HL-60 (cell line): ENCODE data around the gene RNASE7. TPM values are rescaled to one million over a fixed set of nuclear protein-coding genes. Genes with fewer than 3 reads are reported as not detected.

Source experiments
- DNase-seq, 2 experiments: peaks; one replicate each; pipeline ENCODE4 v3.0.0-alpha.2; 2010 to 2020; ENCODE audit warnings: low read depth in 1 of 2, low spot score in 1 of 2
- H3K27ac ChIP-seq: fragments of 250-450 bp; sonication (Bioruptor Pico); replicated peaks from 2 replicates; pipeline ENCODE4 v1.5.1; 2020; ENCODE audit warnings: mild to moderate bottlenecking, moderate library complexity
- H3K27me3 ChIP-seq: fragments of 250-450 bp; sonication (Bioruptor Pico); 2 replicates; pipeline ENCODE4 v1.5.1; 2021; ENCODE audit warnings: mild to moderate bottlenecking, moderate library complexity; ENCODE audit not compliant: insufficient read depth, poor library complexity, severe bottlenecking
- H3K4me3 ChIP-seq: replicated peaks from 2 replicates; pipeline ENCODE4 v1.5.1; 2011; ENCODE audit warnings: mild to moderate bottlenecking, control low read depth, low read length; ENCODE audit not compliant: insufficient read depth
- GABPA ChIP-seq: IDR thresholded peaks from 2 replicates; pipeline ENCODE4 v1.6.1; 2012; ENCODE audit warnings: low read depth
- POLR2AphosphoS5 ChIP-seq: IDR thresholded peaks from 2 replicates; pipeline ENCODE4 v1.6.1; 2012; ENCODE audit warnings: low read depth
- SPI1 ChIP-seq: IDR thresholded peaks from 2 replicates; pipeline ENCODE4 v1.6.1; 2012; ENCODE audit warnings: low read depth, mild to moderate bottlenecking, borderline replicate concordance
- microRNA-seq: library from miRNA; unstranded; fragments of <30 nt; microRNA quantifications from one replicate; pipeline ENCODE4, GENCODE V29; 2018
- TF ChIP-seq, protein P1 (sequence below): IDR thresholded peaks from 2 replicates; pipeline ENCODE4 v1.6.1; 2012; ENCODE audit warnings: low read depth; ENCODE audit not compliant: insufficient replicate concordance
- TF ChIP-seq, protein P2 (sequence below): IDR thresholded peaks from one replicate; pipeline ENCODE4 v1.5.1; 2011; ENCODE audit warnings: low read length, control low read depth, inconsistent platforms; ENCODE audit not compliant: insufficient read depth

RNASE7 gene

DNA sequence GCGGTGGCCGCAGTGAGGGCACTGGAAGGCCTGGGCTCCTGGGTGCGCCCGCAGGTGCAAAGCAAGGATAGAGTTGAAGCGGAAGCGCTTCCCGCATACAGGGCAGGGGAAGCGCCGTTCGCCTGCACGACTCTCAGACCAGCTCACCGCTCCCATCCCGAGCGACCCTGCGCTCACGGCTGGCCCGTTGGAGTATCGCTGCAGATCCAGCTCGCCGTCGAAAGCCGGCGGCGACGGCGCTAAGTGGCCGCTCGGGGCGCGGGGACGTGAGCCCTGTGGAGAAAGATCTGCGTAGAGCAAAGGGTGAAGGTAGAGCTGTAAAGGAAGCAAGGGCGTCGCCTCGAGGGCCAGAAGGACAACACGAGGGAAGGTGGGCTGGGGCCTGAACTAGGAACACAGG lies 50.9 kb downstream of the RNASE7 start:
- Histone ChIP-seq H3K27me3 (no peaks in the 10 kb centered on the region), H3K4me3 (no peak overlapping the region), H3K27ac (no peak overlapping the region)
- DNase-seq: no peak
- TF ChIP-seq GABPA (no peak), POLR2AphosphoS5 (no peak), SPI1 (no peak)
- TF ChIP-seq, protein P1, sequence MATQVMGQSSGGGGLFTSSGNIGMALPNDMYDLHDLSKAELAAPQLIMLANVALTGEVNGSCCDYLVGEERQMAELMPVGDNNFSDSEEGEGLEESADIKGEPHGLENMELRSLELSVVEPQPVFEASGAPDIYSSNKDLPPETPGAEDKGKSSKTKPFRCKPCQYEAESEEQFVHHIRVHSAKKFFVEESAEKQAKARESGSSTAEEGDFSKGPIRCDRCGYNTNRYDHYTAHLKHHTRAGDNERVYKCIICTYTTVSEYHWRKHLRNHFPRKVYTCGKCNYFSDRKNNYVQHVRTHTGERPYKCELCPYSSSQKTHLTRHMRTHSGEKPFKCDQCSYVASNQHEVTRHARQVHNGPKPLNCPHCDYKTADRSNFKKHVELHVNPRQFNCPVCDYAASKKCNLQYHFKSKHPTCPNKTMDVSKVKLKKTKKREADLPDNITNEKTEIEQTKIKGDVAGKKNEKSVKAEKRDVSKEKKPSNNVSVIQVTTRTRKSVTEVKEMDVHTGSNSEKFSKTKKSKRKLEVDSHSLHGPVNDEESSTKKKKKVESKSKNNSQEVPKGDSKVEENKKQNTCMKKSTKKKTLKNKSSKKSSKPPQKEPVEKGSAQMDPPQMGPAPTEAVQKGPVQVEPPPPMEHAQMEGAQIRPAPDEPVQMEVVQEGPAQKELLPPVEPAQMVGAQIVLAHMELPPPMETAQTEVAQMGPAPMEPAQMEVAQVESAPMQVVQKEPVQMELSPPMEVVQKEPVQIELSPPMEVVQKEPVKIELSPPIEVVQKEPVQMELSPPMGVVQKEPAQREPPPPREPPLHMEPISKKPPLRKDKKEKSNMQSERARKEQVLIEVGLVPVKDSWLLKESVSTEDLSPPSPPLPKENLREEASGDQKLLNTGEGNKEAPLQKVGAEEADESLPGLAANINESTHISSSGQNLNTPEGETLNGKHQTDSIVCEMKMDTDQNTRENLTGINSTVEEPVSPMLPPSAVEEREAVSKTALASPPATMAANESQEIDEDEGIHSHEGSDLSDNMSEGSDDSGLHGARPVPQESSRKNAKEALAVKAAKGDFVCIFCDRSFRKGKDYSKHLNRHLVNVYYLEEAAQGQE: no peak
- TF ChIP-seq, protein P2, sequence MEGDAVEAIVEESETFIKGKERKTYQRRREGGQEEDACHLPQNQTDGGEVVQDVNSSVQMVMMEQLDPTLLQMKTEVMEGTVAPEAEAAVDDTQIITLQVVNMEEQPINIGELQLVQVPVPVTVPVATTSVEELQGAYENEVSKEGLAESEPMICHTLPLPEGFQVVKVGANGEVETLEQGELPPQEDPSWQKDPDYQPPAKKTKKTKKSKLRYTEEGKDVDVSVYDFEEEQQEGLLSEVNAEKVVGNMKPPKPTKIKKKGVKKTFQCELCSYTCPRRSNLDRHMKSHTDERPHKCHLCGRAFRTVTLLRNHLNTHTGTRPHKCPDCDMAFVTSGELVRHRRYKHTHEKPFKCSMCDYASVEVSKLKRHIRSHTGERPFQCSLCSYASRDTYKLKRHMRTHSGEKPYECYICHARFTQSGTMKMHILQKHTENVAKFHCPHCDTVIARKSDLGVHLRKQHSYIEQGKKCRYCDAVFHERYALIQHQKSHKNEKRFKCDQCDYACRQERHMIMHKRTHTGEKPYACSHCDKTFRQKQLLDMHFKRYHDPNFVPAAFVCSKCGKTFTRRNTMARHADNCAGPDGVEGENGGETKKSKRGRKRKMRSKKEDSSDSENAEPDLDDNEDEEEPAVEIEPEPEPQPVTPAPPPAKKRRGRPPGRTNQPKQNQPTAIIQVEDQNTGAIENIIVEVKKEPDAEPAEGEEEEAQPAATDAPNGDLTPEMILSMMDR: no peak

Small RNA genes lying within 50 kb of the gene (microRNA-seq; reads per million reads assigned to microRNA genes)
- gene MIR6717: not detected
